A549 (cell line): Measurements from ENCODE around the gene JAZF1. TPM values are rescaled to one million over a fixed set of nuclear protein-coding genes. Genes with fewer than 3 reads are reported as not detected.
A peak's percentile ranks its signal among the peaks of the same experiment; 100 is the strongest.

Source experiments
- ATAC-seq, 2 experiments: fragments of 200-7000 bp in 1 of 2; fragments of >200 bp in 1 of 2; cut with Nextera tagmentation in 1 of 2; cut with Tn5 transposase in 1 of 2; 3 replicates each; pipeline versions ENCODE4 v1.8.0 to v1.9.1; 2018 to 2020; ENCODE audit warnings: mild to moderate bottlenecking in 1 of 2, moderate library complexity in 1 of 2
- CTCF ChIA-PET: fragments of 300-600 bp; sonication (Branson Sonifier 250); formaldehyde crosslinking; extraction: SDS; loops from one replicate; lab custom pipeline; 2021; ENCODE audit warnings: antibody characterized with exemption, inconsistent platforms; lab: Yijun Ruan, JAX
- POLR2A ChIA-PET: fragments of 350-600 bp; formaldehyde crosslinking; extraction: SDS; loops from one replicate; lab custom pipeline; 2021; ENCODE audit warnings: antibody characterized with exemption, inconsistent platforms; lab: Yijun Ruan, JAX
- DNase-seq, 2 experiments: peaks; one replicate each; pipeline versions ENCODE4 v3.0.0 to v3.0.0-alpha.2; 2011 to 2016; ENCODE audit warnings: low read depth in 1 of 2, low spot score in 1 of 2
- FAIRE-seq: peaks from 2 replicates; lab custom pipeline; 2011; peaks lifted over from hg19 to GRCh38; lab: Jason Lieb, UNC
- H3K27ac ChIP-seq, 2 experiments: fragments of >200 bp; sonication (Bioruptor Twin); formaldehyde crosslinking; 3 replicates each; pipeline ENCODE4 v1.5.1; 2016 to 2017
- H3K4me1 ChIP-seq: fragments of >200 bp; sonication (Bioruptor Twin); formaldehyde crosslinking; 3 replicates; pipeline ENCODE4 v1.6.1; 2016
- H3K4me2 ChIP-seq: fragments of >200 bp; sonication (Bioruptor Twin); formaldehyde crosslinking; 3 replicates; pipeline ENCODE4 v1.6.1; 2016
- H3K4me3 ChIP-seq: fragments of >200 bp; sonication (Bioruptor Twin); formaldehyde crosslinking; 3 replicates; pipeline ENCODE4 v1.5.1; 2016
- H3K9me3 ChIP-seq: fragments of >200 bp; sonication (Bioruptor Twin); formaldehyde crosslinking; 3 replicates; pipeline ENCODE4 v1.6.1; 2016
- ATOH8 ChIP-seq: fragments of 250-450 bp; sonication (Bioruptor Pico); IDR thresholded peaks from 2 replicates; pipeline ENCODE4 v1.5.0; 2020; ENCODE audit warnings: low read depth, mild to moderate bottlenecking, moderate library complexity
- BHLHE40 ChIP-seq: IDR thresholded peaks from 2 replicates; pipeline ENCODE4 v1.6.1; 2012; ENCODE audit warnings: low read depth, low read length, inconsistent platforms
- CHD2 ChIP-seq: fragments of 150-350 bp; IDR thresholded peaks from 2 replicates; pipeline ENCODE4 v1.6.1; 2014; ENCODE audit warnings: low read length; ENCODE audit not compliant: partially characterized antibody
- CHD4 ChIP-seq: fragments of 200-600 bp; sonication (generic); IDR thresholded peaks from 2 replicates; pipeline ENCODE4 v1.6.1; 2016; ENCODE audit warnings: antibody characterized with exemption, mild to moderate bottlenecking, borderline replicate concordance
- EHMT2 ChIP-seq: fragments of 200-600 bp; sonication (generic); IDR thresholded peaks from 2 replicates; pipeline ENCODE4 v1.6.1; 2016; ENCODE audit warnings: antibody characterized with exemption, low read depth, mild to moderate bottlenecking, moderate library complexity
- ELK1 ChIP-seq: fragments of 150-350 bp; IDR thresholded peaks from 2 replicates; pipeline ENCODE4 v1.6.1; 2014; ENCODE audit warnings: low read depth, mild to moderate bottlenecking, low read length
- EP300 ChIP-seq, 2 experiments: fragments of >200 bp; sonication (Bioruptor Twin); formaldehyde crosslinking; IDR thresholded peaks; 2 replicates in 1 of 2; 3 replicates in 1 of 2; pipeline ENCODE4 v1.6.1; 2016 to 2017
- ESRRA ChIP-seq: fragments of 150-350 bp; IDR thresholded peaks from 2 replicates; pipeline ENCODE4 v1.6.1; 2014; ENCODE audit warnings: mild to moderate bottlenecking, low read length, borderline replicate concordance
- FOSB ChIP-seq: fragments of 250-450 bp; sonication (Bioruptor Pico); IDR thresholded peaks from 2 replicates; pipeline ENCODE4 v1.5.0; 2020; ENCODE audit warnings: mild to moderate bottlenecking, moderate library complexity
- FOXS1 ChIP-seq: fragments of 250-450 bp; sonication (Bioruptor Pico); IDR thresholded peaks from 2 replicates; pipeline ENCODE4 v1.5.0; 2020; ENCODE audit warnings: mild to moderate bottlenecking, moderate library complexity
- HDAC2 ChIP-seq: fragments of 200-600 bp; sonication (generic); IDR thresholded peaks from 2 replicates; pipeline ENCODE4 v1.6.1; 2016
- HEYL ChIP-seq: fragments of 250-450 bp; sonication (Bioruptor Pico); IDR thresholded peaks from 2 replicates; pipeline ENCODE4 v1.8.0; 2021; ENCODE audit warnings: mild to moderate bottlenecking, moderate library complexity
- HOXB5 ChIP-seq: fragments of 250-450 bp; sonication (Bioruptor Pico); IDR thresholded peaks from 2 replicates; pipeline ENCODE4 v1.5.0; 2020; ENCODE audit warnings: mild to moderate bottlenecking, moderate library complexity
- KDM1A ChIP-seq: fragments of 200-600 bp; sonication (generic); IDR thresholded peaks from 2 replicates; pipeline ENCODE4 v1.6.1; 2016; ENCODE audit warnings: low read depth, mild to moderate bottlenecking
- KDM5A ChIP-seq: fragments of 200-600 bp; sonication (generic); IDR thresholded peaks from 2 replicates; pipeline ENCODE4 v1.6.1; 2016; ENCODE audit warnings: antibody characterized with exemption, mild to moderate bottlenecking
- NFE2L2 ChIP-seq: fragments of 150-350 bp; conservative IDR thresholded peaks from 2 replicates; pipeline ENCODE4 v1.6.1; 2014; ENCODE audit warnings: low read length
- NPAS2 ChIP-seq: fragments of 250-450 bp; sonication (Bioruptor Pico); IDR thresholded peaks from 2 replicates; pipeline ENCODE4 v1.8.0; 2022; ENCODE audit warnings: mild to moderate bottlenecking, moderate library complexity, borderline replicate concordance
- PBX3 ChIP-seq: IDR thresholded peaks from 2 replicates; pipeline ENCODE4 v1.6.1; 2012
- POLR2A ChIP-seq: IDR thresholded peaks from 2 replicates; pipeline ENCODE4 v1.6.1; 2012; ENCODE audit warnings: mild to moderate bottlenecking, low read length
- POLR2AphosphoS2 ChIP-seq: conservative IDR thresholded peaks from 2 replicates; pipeline ENCODE4 v1.6.1; 2012; ENCODE audit warnings: low read length, improper control_type of control experiment, inconsistent platforms
- RARB ChIP-seq: fragments of 250-450 bp; sonication (Bioruptor Pico); IDR thresholded peaks from 2 replicates; pipeline ENCODE4 v1.8.0; 2021; ENCODE audit warnings: mild to moderate bottlenecking, moderate library complexity
- RCOR1 ChIP-seq: fragments of 150-350 bp; IDR thresholded peaks from 2 replicates; pipeline ENCODE4 v1.6.1; 2014; ENCODE audit warnings: antibody characterized with exemption, low read length, low read depth
- RFX5 ChIP-seq: fragments of 450-650 bp; IDR thresholded peaks from 2 replicates; pipeline ENCODE4 v1.7.1; 2014; ENCODE audit warnings: antibody characterized with exemption, mild to moderate bottlenecking, moderate library complexity
- SMC3 ChIP-seq: fragments of >200 bp; sonication (Bioruptor Twin); formaldehyde crosslinking; IDR thresholded peaks from 3 replicates; pipeline ENCODE4 v1.6.1; 2018; ENCODE audit warnings: inconsistent platforms
- TFCP2L1 ChIP-seq: fragments of 250-450 bp; sonication (Bioruptor Pico); IDR thresholded peaks from 2 replicates; pipeline ENCODE4 v1.5.0; 2021; ENCODE audit warnings: mild to moderate bottlenecking
- ZFP36 ChIP-seq: fragments of 450-650 bp; IDR thresholded peaks from 2 replicates; pipeline ENCODE4 v1.6.1; 2014; ENCODE audit warnings: borderline replicate concordance; ENCODE audit not compliant: partially characterized antibody
- WGBS: methylation state at CpG from one replicate; pipeline ENCODE4 v1.1.6; 2017; ENCODE audit errors: missing lambda C conversion rate; 5-methylcytosine and 5-hydroxymethylcytosine counted together
- polyA plus RNA-seq, 4 experiments: library from polyadenylated mRNA; depleted of rRNA in 3 of 4; stranded (reverse); fragments of >200 nt; fragmentation: RNase III in 1 of 4; extraction: RNeasy Plus Mini Kit Qiagen cat#74134 plus additional on column Dnase treatment in 1 of 4; gene quantifications; 2 replicates in 3 of 4; 3 replicates in 1 of 4; pipeline ENCODE4 v1.2.3, GENCODE V29; 2011 to 2017
- TF ChIP-seq, protein P1 (sequence below): fragments of >200 bp; sonication (Bioruptor Twin); formaldehyde crosslinking; IDR thresholded peaks from 3 replicates; pipeline ENCODE4 v1.5.1; 2016

Gene JAZF1
- polyA plus RNA-seq, 2 of the 4 experiments (the other 2 are of a cell fraction), result 1.9 to 2.8 TPM

GRCh38 chr7:28086198-28086597, 94.4 kb downstream of the JAZF1 start:
- TF ChIP-seq HEYL (CRISPR knock-in tag) (no peak), ESRRA (no peak), ATOH8 (CRISPR knock-in tag) (no peak), FOSB (CRISPR knock-in tag) (no peak), HDAC2 (no peak), PBX3 (no peak), POLR2AphosphoS2 (no peak), RARB (CRISPR knock-in tag) (no peak), RFX5 (no peak), EP300 (IDR thresholded peaks at IDR 0.05) (no peak), KDM1A (no peak), NFE2L2 (no peak), NPAS2 (CRISPR knock-in tag) (no peak), ELK1 (no peak), EHMT2 (no peak), SMC3 (no peak), RCOR1 (no peak), KDM5A (no peak)
- TF ChIP-seq, protein P1, sequence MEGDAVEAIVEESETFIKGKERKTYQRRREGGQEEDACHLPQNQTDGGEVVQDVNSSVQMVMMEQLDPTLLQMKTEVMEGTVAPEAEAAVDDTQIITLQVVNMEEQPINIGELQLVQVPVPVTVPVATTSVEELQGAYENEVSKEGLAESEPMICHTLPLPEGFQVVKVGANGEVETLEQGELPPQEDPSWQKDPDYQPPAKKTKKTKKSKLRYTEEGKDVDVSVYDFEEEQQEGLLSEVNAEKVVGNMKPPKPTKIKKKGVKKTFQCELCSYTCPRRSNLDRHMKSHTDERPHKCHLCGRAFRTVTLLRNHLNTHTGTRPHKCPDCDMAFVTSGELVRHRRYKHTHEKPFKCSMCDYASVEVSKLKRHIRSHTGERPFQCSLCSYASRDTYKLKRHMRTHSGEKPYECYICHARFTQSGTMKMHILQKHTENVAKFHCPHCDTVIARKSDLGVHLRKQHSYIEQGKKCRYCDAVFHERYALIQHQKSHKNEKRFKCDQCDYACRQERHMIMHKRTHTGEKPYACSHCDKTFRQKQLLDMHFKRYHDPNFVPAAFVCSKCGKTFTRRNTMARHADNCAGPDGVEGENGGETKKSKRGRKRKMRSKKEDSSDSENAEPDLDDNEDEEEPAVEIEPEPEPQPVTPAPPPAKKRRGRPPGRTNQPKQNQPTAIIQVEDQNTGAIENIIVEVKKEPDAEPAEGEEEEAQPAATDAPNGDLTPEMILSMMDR, result no peak
- Histone ChIP-seq H3K9me3 (no peaks in the 10 kb centered on the region), H3K4me1 (peaks cover 18% of the 10 kb centered on the region), H3K4me2 (no peak overlapping the region), H3K27ac (peak overlapping the region in 1 of 2 experiments; percentile 9; a peak in 1 of 6 replicates), H3K4me3 (no peak overlapping the region)
- FAIRE-seq, result no peak
- ChIA-PET CTCF (interaction anchor here (2.2 to 11.3 kb wide), 3 partner anchors 9 to 891 kb away, joined by 9 to 117 read pairs (median 10); no protein-coding TSS in a partner anchor), POLR2A (no interaction called here)
- no peak for DNase-seq
- ATAC-seq, result no peak
- 77% methylated on average over 2 of the region's 2 CpGs for WGBS

DNA sequence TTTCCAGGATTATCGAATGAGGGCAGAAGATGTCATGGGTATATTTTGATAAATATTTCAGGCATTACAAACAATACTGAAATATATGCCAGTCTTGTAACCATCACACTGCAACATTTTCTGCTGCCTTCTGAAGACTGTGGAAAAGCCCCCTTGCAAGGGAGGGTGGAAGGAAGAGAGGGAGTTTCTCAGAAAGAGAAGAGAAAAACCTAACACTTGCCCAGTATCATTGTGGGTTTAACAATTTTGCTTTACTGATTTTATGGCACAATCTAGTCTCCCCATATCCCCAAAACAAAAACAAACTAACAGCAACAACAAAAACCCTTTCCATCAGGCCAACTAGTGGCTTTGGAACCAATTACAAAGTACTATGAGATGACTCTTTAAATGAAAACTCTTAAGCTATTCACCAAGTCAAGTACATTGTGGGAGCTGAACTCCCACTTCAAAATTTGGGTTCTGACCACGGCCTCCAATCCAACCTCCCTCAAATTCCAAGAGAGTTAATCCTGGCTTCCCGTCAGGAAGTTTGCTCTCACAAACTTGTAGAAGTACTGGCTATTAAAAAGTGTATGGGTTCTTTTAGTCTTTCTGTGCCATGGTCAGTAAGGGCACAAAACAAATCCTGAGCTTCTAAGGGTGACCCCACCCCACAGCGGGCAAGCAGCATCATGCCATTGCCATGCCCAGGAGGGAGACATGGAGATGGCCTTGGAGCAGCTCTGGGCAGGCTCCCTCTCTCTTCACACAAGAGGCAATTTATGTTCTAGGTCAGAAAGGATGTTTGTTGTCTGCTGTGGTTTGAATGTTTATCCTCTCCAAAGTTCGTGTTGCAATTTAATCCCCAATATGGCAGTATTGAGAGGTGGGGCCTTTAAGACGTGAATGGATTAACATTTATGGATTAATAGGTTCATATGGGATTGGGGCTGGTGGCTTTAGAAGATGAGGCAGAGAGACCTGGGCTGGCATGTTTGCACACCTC, 96.3 kb downstream of the JAZF1 start:
- Histone ChIP-seq H3K9me3 (no peaks in the 10 kb centered on the region), H3K4me2 (peak overlapping the region; percentile 9; the same call in 1 of the 3 replicates), H3K4me1 (peaks cover 18% of the 10 kb centered on the region), H3K27ac (peak overlapping the region; percentile 45 to 64; a peak in 4 of 6 replicates), H3K4me3 (no peak overlapping the region)
- ChIA-PET POLR2A (no interaction called here), CTCF (interaction anchor here (0.8 to 11.3 kb wide), 6 partner anchors 12 to 165 kb away, joined by 3 to 117 read pairs (median 3); no protein-coding TSS in a partner anchor)
- TF ChIP-seq TFCP2L1 (no peak), CHD4 (no peak), BHLHE40 (no peak), POLR2A (no peak), HDAC2 (no peak), HOXB5 (no peak), RARB (CRISPR knock-in tag) (no peak), ZFP36 (no peak), CHD2 (no peak), POLR2AphosphoS2 (no peak), FOXS1 (CRISPR knock-in tag) (no peak)
- FAIRE-seq (no peak), ATAC-seq (no peak), DNase-seq (no peak)
- 75% methylated on average over 5 of the region's 6 CpGs for WGBS
